GM12891 (cell line): ENCODE data around the gene TNFRSF21.

Experiments used
- POLR2A ChIP-seq: IDR thresholded peaks from 2 replicates; pipeline ENCODE4 v1.6.1; 2011; ENCODE audit warnings: low read depth, low read length, control low read depth
- POLR2AphosphoS5 ChIP-seq: IDR thresholded peaks from 2 replicates; pipeline ENCODE4 v1.6.1; 2011; ENCODE audit warnings: low read depth, low read length, control low read depth
- TAF1 ChIP-seq: IDR thresholded peaks from 2 replicates; pipeline ENCODE4 v1.6.1; 2011; ENCODE audit warnings: low read depth, low read length, control low read depth

DNA sequence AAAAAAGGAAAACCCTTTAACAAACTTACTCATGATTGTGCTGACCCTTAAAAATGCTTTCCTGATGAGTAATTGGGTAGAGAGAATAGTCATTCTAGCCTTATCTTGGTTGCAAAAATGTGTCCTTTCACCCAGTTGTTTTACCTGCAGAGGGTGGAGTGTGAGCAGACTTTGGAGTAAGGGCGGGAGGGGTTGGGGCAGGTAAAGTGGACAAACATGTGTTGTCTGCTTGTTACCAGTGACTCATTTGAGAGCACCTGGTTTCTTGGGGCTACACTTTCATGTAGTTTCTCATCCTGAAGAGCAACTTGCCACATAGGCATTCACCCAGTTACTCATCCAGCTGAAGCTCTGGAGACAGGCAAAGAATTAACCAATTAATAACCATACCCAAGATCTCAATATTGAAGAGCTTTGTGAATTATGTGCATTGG, 121.1 kb downstream of the TNFRSF21 start:
- TF ChIP-seq TAF1 (no peak), POLR2A (no peak), POLR2AphosphoS5 (no peak)
